HEK293 (cell line): ENCODE measurements around the gene SAMD3.

Experiments
- CTCF ChIA-PET: fragments of 350-600 bp; formaldehyde crosslinking; extraction: SDS; loops from one replicate; lab custom pipeline; 2021; ENCODE audit warnings: antibody characterized with exemption; lab: Yijun Ruan, JAX
- POLR2A ChIA-PET: fragments of 300-600 bp; formaldehyde crosslinking; extraction: SDS; loops from one replicate; lab custom pipeline; 2020; ENCODE audit warnings: antibody characterized with exemption, inconsistent platforms; lab: Yijun Ruan, JAX
- H3K27ac ChIP-seq: fragments of 200-500 bp; sonication (Bioruptor generic); 2 replicates; pipeline ENCODE4 v1.5.1; 2014; ENCODE audit warnings: low read depth, low read length, control low read depth, inconsistent platforms; ENCODE audit errors: extremely low read depth
- H3K36me3 ChIP-seq, 2 experiments: fragments of 200-500 bp in 1 of 2; sonication (Bioruptor generic) in 1 of 2; 1 replicate in 1 of 2; 2 replicates in 1 of 2; pipeline ENCODE4 v1.5.1; 2014 to 2017; ENCODE audit warnings: inconsistent platforms in 2 of 2, low read length in 2 of 2; ENCODE audit not compliant: control insufficient read depth in 2 of 2, insufficient read depth in 1 of 2
- H3K4me1 ChIP-seq: fragments of 200-500 bp; sonication (Bioruptor generic); 2 replicates; pipeline ENCODE4 v1.5.1; 2014; ENCODE audit warnings: mild to moderate bottlenecking, low read length, inconsistent platforms; ENCODE audit not compliant: control insufficient read depth, insufficient read depth
- H3K4me3 ChIP-seq: 2 replicates; pipeline ENCODE4 v1.5.1; 2011; ENCODE audit warnings: low read depth, mild to moderate bottlenecking, control low read depth, low read length, moderate library complexity
- H3K9me3 ChIP-seq: fragments of 200-500 bp; sonication (Bioruptor generic); 2 replicates; pipeline ENCODE4 v1.5.1; 2014; ENCODE audit warnings: low read depth, low read length, inconsistent platforms; ENCODE audit not compliant: control insufficient read depth, insufficient read depth
- KLF7 ChIP-seq: fragments of 450-650 bp; formaldehyde crosslinking; IDR thresholded peaks from 2 replicates; pipeline ENCODE4 v1.5.1; 2016; ENCODE audit warnings: missing biosample characterization, missing genetic modification characterization, borderline replicate concordance
- KLF9 ChIP-seq: fragments of 450-650 bp; formaldehyde crosslinking; IDR thresholded peaks from 2 replicates; pipeline ENCODE4 v1.5.1; 2016; ENCODE audit warnings: missing biosample characterization, missing genetic modification characterization, low read depth
- MYNN ChIP-seq: fragments of 450-650 bp; formaldehyde crosslinking; IDR thresholded peaks from 2 replicates; pipeline ENCODE4 v1.5.1; 2016; ENCODE audit warnings: missing biosample characterization, missing genetic modification characterization, borderline replicate concordance
- ZBTB20 ChIP-seq: fragments of 450-650 bp; formaldehyde crosslinking; IDR thresholded peaks from 2 replicates; pipeline ENCODE4 v1.5.1; 2016; ENCODE audit warnings: missing biosample characterization, missing genetic modification characterization
- ZNF133 ChIP-seq: fragments of 450-650 bp; formaldehyde crosslinking; IDR thresholded peaks from 2 replicates; pipeline ENCODE4 v1.5.1; 2016; ENCODE audit warnings: missing biosample characterization, missing genetic modification characterization
- ZNF140 ChIP-seq: fragments of 450-650 bp; formaldehyde crosslinking; IDR thresholded peaks from 2 replicates; pipeline ENCODE4 v1.5.1; 2016; ENCODE audit warnings: missing biosample characterization, missing genetic modification characterization
- ZNF16 ChIP-seq: fragments of 450-650 bp; formaldehyde crosslinking; IDR thresholded peaks from 2 replicates; pipeline ENCODE4 v1.5.1; 2016; ENCODE audit warnings: low read depth, missing biosample characterization, missing genetic modification characterization
- ZNF473 ChIP-seq: fragments of 450-650 bp; formaldehyde crosslinking; IDR thresholded peaks from 2 replicates; pipeline ENCODE4 v1.5.1; 2017; ENCODE audit warnings: missing biosample characterization, missing genetic modification characterization
- ZNF521 ChIP-seq: fragments of 450-650 bp; formaldehyde crosslinking; IDR thresholded peaks from 2 replicates; pipeline ENCODE4 v1.5.1; 2017; ENCODE audit warnings: missing biosample characterization, mild to moderate bottlenecking, missing genetic modification characterization
- ZNF544 ChIP-seq: fragments of 450-650 bp; formaldehyde crosslinking; IDR thresholded peaks from 2 replicates; pipeline ENCODE4 v1.5.0; 2017; ENCODE audit warnings: missing biosample characterization, missing genetic modification characterization
- ZNF585B ChIP-seq: fragments of 450-650 bp; formaldehyde crosslinking; IDR thresholded peaks from 2 replicates; pipeline ENCODE4 v1.5.1; 2016; ENCODE audit warnings: missing biosample characterization, missing genetic modification characterization
- ZNF785 ChIP-seq: fragments of 450-650 bp; formaldehyde crosslinking; IDR thresholded peaks from 2 replicates; pipeline ENCODE4 v1.5.1; 2016; ENCODE audit warnings: missing biosample characterization, missing genetic modification characterization
- ZSCAN16 ChIP-seq: fragments of 450-650 bp; formaldehyde crosslinking; IDR thresholded peaks from 2 replicates; pipeline ENCODE4 v1.5.1; 2016; ENCODE audit warnings: missing biosample characterization, missing genetic modification characterization
- ZSCAN30 ChIP-seq: fragments of 450-650 bp; IDR thresholded peaks from 2 replicates; pipeline ENCODE4 v1.5.1; 2018; ENCODE audit warnings: missing biosample characterization, mild to moderate bottlenecking, missing genetic modification characterization, moderate library complexity
- TF ChIP-seq, protein P1 (sequence below): fragments of 450-650 bp; formaldehyde crosslinking; IDR thresholded peaks from 2 replicates; pipeline ENCODE4 v1.5.1; 2016; ENCODE audit warnings: missing biosample characterization, missing genetic modification characterization
- TF ChIP-seq, protein P2 (sequence below): fragments of 450-650 bp; formaldehyde crosslinking; IDR thresholded peaks from 2 replicates; pipeline ENCODE4 v1.5.0; 2017; ENCODE audit warnings: missing biosample characterization, missing genetic modification characterization, borderline replicate concordance
- TF ChIP-seq, protein P3 (sequence below): fragments of 450-650 bp; formaldehyde crosslinking; IDR thresholded peaks from 2 replicates; pipeline ENCODE4 v1.5.1; 2016; ENCODE audit warnings: missing biosample characterization, missing genetic modification characterization
- TF ChIP-seq, protein P4 (sequence below): fragments of 450-650 bp; IDR thresholded peaks from 2 replicates; pipeline ENCODE4 v1.5.1; 2018; ENCODE audit warnings: missing biosample characterization, mild to moderate bottlenecking, missing genetic modification characterization
- TF ChIP-seq, protein P5 (sequence below): fragments of 450-650 bp; formaldehyde crosslinking; IDR thresholded peaks from 2 replicates; pipeline ENCODE4 v1.5.1; 2016; ENCODE audit warnings: missing biosample characterization, missing genetic modification characterization
- TF ChIP-seq, protein P6 (sequence below): fragments of 450-650 bp; formaldehyde crosslinking; IDR thresholded peaks from 2 replicates; pipeline ENCODE4 v1.5.1; 2017; ENCODE audit warnings: missing biosample characterization, missing genetic modification characterization

The SAMD3 gene

DNA sequence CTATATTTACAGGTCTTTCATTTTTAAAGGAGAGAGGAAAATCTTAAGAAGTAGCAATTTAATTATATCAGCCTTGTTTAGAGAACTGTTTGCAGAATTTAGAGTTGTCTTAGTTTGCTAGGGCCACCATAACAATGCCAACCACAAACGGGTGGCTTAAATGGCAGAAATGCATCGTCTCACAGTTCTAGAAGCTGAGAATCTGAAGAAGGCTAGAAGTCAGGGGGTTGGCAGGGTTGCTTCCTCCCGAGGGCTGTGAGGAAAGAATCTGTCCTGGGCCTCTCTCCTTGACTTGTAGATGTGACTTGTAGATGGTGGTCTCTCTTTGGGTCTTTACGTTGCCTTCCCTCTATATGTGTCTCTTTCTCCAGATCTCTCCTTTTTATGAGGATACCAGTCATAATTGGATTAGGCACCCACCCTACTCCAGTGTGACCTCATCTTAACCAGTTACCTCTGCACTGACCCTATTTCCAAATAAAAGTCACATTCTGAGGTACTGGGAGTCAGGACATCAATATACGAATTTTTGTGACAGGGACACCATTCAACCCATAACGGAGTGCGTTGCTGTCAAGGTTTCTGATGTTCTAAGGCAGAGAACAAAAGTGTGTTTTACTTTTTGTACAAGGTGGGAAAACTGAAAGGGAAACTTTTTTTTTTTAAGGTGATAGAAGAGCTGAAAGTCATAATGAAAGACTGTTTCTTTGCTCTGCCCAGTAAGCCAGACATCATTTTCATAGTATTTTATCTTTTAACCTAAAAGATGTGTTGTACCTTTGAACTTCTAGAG lies 84.4 kb downstream of the SAMD3 start:
- peaks cover 0 to 43% of the 10 kb centered on the region in 2 experiments for H3K36me3 ChIP-seq
- H3K27ac ChIP-seq, result no peak overlapping the region
- H3K9me3 ChIP-seq, result no peaks in the 10 kb centered on the region
- CTCF ChIA-PET, result interaction anchor here (0.6 kb wide), 1 partner anchor 649 kb away, joined by 3 read pairs; no protein-coding TSS in a partner anchor
- H3K4me3 ChIP-seq, result no peak overlapping the region
- no peak for TF ChIP-seq KLF9 (tag by site-specific recombination)
- TF ChIP-seq, protein P1, sequence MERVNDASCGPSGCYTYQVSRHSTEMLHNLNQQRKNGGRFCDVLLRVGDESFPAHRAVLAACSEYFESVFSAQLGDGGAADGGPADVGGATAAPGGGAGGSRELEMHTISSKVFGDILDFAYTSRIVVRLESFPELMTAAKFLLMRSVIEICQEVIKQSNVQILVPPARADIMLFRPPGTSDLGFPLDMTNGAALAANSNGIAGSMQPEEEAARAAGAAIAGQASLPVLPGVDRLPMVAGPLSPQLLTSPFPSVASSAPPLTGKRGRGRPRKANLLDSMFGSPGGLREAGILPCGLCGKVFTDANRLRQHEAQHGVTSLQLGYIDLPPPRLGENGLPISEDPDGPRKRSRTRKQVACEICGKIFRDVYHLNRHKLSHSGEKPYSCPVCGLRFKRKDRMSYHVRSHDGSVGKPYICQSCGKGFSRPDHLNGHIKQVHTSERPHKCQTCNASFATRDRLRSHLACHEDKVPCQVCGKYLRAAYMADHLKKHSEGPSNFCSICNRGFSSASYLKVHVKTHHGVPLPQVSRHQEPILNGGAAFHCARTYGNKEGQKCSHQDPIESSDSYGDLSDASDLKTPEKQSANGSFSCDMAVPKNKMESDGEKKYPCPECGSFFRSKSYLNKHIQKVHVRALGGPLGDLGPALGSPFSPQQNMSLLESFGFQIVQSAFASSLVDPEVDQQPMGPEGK (tag by site-specific recombination), result no peak
- TF ChIP-seq, protein P2, sequence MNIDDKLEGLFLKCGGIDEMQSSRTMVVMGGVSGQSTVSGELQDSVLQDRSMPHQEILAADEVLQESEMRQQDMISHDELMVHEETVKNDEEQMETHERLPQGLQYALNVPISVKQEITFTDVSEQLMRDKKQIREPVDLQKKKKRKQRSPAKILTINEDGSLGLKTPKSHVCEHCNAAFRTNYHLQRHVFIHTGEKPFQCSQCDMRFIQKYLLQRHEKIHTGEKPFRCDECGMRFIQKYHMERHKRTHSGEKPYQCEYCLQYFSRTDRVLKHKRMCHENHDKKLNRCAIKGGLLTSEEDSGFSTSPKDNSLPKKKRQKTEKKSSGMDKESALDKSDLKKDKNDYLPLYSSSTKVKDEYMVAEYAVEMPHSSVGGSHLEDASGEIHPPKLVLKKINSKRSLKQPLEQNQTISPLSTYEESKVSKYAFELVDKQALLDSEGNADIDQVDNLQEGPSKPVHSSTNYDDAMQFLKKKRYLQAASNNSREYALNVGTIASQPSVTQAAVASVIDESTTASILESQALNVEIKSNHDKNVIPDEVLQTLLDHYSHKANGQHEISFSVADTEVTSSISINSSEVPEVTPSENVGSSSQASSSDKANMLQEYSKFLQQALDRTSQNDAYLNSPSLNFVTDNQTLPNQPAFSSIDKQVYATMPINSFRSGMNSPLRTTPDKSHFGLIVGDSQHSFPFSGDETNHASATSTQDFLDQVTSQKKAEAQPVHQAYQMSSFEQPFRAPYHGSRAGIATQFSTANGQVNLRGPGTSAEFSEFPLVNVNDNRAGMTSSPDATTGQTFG (tag by site-specific recombination), result no peak
- no peak for TF ChIP-seq ZNF785 (tag by site-specific recombination)
- TF ChIP-seq ZBTB20 (tag by site-specific recombination), result no peak
- TF ChIP-seq ZSCAN30, result no peak
- TF ChIP-seq ZNF140 (tag by site-specific recombination), result no peak
- TF ChIP-seq ZNF521 (tag by site-specific recombination), result no peak
- TF ChIP-seq, protein P3, sequence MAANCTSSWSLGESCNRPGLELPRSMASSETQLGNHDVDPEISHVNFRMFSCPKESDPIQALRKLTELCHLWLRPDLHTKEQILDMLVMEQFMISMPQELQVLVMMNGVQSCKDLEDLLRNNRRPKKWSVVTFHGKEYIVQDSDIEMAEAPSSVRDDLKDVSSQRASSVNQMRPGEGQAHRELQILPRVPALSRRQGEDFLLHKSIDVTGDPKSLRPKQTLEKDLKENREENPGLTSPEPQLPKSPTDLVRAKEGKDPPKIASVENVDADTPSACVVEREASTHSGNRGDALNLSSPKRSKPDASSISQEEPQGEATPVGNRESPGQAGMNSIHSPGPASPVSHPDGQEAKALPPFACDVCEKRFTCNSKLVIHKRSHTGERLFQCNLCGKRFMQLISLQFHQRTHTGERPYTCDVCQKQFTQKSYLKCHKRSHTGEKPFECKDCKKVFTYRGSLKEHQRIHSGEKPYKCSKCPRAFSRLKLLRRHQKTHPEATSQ (tag by site-specific recombination), result no peak
- no peak for TF ChIP-seq ZNF544 (tag by site-specific recombination)
- no peak for TF ChIP-seq ZSCAN16 (tag by site-specific recombination)
- TF ChIP-seq ZNF133 (tag by site-specific recombination), result no peak
- TF ChIP-seq MYNN (tag by site-specific recombination), result no peak
- TF ChIP-seq, protein P4, sequence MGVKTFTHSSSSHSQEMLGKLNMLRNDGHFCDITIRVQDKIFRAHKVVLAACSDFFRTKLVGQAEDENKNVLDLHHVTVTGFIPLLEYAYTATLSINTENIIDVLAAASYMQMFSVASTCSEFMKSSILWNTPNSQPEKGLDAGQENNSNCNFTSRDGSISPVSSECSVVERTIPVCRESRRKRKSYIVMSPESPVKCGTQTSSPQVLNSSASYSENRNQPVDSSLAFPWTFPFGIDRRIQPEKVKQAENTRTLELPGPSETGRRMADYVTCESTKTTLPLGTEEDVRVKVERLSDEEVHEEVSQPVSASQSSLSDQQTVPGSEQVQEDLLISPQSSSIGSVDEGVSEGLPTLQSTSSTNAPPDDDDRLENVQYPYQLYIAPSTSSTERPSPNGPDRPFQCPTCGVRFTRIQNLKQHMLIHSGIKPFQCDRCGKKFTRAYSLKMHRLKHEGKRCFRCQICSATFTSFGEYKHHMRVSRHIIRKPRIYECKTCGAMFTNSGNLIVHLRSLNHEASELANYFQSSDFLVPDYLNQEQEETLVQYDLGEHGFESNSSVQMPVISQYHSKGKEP, result no peak
- TF ChIP-seq ZNF473, result no peak
- TF ChIP-seq, protein P5, sequence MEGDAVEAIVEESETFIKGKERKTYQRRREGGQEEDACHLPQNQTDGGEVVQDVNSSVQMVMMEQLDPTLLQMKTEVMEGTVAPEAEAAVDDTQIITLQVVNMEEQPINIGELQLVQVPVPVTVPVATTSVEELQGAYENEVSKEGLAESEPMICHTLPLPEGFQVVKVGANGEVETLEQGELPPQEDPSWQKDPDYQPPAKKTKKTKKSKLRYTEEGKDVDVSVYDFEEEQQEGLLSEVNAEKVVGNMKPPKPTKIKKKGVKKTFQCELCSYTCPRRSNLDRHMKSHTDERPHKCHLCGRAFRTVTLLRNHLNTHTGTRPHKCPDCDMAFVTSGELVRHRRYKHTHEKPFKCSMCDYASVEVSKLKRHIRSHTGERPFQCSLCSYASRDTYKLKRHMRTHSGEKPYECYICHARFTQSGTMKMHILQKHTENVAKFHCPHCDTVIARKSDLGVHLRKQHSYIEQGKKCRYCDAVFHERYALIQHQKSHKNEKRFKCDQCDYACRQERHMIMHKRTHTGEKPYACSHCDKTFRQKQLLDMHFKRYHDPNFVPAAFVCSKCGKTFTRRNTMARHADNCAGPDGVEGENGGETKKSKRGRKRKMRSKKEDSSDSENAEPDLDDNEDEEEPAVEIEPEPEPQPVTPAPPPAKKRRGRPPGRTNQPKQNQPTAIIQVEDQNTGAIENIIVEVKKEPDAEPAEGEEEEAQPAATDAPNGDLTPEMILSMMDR (tag by site-specific recombination), result no peak
- no peak for TF ChIP-seq ZNF585B (tag by site-specific recombination)
- no peak for TF ChIP-seq KLF7
- TF ChIP-seq ZNF16, result no peak
- TF ChIP-seq, protein P6, sequence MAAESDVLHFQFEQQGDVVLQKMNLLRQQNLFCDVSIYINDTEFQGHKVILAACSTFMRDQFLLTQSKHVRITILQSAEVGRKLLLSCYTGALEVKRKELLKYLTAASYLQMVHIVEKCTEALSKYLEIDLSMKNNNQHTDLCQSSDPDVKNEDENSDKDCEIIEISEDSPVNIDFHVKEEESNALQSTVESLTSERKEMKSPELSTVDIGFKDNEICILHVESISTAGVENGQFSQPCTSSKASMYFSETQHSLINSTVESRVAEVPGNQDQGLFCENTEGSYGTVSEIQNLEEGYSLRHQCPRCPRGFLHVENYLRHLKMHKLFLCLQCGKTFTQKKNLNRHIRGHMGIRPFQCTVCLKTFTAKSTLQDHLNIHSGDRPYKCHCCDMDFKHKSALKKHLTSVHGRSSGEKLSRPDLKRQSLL (tag by site-specific recombination), result no peak
- POLR2A ChIA-PET, result no interaction called here
- H3K4me1 ChIP-seq, result no peaks in the 10 kb centered on the region
